ENCODE results near the gene ARHGAP26.

Gene ARHGAP26

DNA sequence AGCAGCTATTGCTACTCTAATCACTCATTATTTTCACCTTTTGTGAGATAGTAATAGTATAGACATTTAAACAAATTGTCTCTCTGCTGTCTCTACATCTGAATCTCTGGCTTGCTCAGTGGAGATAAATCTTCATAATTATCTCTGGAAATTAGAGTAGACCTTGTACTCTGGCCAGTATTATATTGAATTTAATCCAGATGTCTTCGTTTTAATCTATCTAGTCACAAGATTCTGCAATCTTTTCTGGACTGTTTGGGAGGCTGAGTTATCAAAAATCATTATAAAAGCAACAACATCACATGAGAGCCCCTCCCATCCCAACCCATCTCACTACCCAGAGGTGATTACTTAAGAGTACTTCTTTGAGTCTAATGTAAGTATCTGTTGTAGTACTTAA lies 19.0 kb downstream of the ARHGAP26 start:
- DNase-seq, result no peak

DNA sequence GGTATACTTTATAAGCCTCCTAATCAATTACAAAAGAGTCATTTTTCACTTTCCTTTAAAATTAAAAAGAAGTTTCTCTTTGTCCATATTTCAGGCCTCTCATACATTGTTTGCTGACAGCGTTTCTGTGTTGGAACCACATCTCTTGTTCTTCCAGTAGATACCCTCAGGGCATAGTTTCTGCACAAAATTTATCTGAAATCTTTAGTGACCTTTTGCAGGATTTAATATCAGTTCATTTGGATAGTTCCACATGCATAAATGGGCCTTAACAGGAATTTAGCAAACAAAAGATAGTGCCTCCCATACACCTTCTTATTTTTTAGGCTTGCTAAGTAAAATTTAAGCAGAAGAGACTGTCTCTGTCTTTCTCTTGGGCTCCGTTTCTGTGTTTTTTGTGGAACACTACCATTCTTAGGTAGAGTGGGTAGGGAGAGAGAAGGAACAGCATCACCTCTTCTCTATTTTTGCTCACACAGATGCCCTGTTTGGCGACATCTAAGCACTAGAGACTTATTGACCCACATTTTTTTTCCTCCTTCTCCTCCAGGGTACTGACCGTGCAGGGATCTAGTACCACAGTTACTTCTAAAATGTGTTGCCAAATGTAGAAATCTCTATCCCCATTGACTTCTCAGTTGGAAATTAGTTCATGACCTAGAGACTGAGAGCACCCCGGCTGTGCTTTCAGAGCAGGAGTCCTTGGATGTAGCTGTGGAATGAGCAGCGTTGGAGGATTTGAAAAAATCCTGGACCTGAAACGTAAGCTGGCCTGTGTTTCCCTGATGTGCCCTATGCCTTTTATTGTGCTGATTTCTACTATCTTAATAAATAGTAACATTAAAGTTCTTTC lies 22.1 kb downstream of the ARHGAP26 start:
- DNase-seq, result no peak

DNA sequence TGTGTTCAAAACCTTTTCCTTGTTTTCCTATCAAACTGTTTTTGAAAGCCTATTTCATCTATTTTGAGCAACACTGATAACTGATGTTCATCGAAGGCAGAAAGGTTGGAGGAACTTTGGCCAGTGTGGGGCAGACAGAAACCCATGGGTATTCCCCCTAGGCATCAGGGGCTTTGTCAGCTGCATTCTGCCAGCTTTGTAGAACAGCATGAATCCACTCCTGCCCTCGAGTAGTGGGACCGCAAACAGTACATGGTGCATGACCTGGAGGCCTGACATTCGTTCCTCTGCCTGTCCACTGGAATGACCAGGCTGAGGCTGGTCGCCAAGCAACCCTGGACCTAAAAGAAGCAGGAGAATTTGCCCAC lies 22.7 kb downstream of the ARHGAP26 start:
- no peak for DNase-seq

DNA sequence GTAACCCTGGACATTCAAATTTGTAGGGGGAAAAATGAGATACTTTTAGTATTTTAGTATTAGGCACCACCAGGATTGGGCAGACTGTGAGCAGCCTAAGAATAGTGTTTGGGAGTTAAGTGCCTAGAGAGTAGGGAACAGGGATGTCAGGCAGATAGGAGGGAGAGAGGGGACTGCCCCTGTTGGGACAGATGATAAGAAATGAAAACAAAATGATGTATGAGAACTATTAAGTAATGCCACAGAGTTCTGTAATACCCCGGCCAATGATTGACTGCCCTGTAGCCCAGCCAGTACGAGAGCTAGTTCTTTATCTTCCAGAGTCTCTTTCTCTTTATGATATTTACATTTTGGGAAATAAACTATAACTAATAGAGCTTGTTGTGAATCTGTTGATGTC lies 24.4 kb downstream of the ARHGAP26 start:
- DNase-seq, result no peak

DNA sequence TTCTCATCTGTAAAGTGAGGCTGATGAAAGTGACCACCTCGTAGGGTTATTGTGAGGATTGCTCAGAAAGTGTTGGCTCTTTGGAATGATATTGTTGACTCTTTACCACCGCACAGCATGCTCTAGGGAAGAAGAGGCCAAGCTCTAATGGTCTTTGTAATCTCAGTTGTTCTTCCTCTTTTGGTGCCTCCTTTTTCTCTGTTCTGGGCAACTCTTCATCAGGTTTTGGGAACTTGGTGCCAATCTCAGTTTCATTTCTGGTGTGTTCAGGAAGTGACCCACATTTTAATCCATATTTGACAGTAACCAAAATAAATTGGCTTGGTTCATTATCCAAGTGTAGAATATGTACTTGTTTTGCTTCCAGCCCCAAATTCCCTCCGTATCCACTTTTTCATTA lies 25.1 kb downstream of the ARHGAP26 start:
- no peak for DNase-seq

DNA sequence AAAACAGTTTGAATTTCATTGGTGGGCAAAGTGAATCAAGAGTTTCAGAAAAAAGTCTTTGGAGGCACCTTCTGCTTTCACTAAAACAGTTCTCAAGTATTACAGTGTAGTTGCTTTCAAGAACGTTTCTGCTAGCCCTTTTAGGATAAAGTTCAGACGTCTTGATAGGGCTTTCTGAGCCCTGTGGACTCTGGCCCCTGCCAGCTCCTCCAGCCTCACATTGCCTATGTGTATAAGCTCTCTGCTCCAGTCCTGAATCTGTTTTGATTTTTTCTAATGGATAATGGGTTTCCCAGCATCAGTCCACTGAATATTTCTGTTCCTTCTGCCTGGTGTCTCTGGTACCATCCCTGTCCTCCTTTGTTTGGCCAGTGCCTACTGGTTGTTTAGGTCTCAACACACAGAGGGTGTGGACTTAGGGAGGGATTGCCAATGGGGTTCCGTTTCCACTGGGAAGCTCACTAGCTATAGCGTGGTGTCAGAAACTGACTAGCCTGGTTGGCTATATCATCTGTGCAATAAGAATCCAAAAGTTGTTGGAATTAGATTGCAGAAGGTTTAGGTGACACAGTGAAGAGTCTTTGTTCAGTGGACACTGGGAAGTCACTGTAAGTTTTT lies 26.4 kb downstream of the ARHGAP26 start:
- no peak for DNase-seq

DNA sequence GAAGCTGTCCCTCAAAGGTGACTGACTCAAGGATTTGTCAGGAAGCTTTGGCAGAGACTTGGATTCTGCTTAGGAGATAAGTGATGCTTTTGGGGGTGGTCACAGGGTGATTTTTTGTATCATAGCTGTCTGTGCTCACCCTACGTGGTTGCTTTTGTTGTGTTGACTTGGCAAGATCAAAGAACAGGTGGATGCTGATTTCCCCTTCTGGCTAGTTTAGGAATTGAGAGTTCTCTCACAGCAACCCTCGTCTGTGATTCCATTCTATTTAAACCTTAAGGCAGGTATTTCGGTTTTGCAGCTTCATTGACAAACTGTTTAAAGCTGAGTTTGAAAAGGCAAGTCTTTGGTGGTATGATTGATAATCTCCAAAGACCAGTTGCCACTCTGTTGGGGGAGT lies 27.2 kb downstream of the ARHGAP26 start:
- peak in 1 of 6 experiments; percentile 8 for DNase-seq

DNA sequence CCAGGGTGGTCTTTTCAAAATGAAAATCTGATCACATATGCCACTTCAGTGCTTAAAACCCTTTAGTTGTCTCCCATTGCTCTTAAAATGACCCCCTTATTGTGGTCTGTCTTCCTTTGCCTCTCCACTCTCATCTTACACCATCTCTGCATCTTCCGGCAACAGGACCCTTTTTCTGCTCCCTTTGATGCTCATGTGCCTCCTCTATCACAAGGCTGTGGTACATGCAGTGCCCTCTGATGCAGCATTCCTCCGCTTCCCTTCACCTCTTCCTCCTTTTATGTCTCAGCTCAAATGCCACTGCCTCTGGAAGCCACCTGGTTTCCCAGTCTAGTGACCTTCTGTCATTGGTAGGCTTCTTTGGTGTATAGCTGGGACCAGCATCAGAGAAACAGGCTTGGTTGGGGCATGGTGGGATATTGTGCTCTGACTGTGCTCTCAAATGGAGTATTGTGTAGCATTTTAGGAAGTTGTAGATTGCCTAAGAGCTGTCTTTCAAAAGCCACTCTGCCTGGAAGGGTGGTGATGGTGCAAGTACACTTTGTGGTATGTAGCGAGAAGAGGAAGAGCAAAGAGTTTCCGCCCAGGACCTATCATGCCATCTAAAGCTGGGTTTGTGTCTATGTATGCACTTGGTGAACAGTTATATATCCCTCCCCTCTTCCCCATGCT lies 28.1 kb downstream of the ARHGAP26 start:
- peak in 4 of 6 experiments; percentile 6 to 51 (median 36) for DNase-seq

DNA sequence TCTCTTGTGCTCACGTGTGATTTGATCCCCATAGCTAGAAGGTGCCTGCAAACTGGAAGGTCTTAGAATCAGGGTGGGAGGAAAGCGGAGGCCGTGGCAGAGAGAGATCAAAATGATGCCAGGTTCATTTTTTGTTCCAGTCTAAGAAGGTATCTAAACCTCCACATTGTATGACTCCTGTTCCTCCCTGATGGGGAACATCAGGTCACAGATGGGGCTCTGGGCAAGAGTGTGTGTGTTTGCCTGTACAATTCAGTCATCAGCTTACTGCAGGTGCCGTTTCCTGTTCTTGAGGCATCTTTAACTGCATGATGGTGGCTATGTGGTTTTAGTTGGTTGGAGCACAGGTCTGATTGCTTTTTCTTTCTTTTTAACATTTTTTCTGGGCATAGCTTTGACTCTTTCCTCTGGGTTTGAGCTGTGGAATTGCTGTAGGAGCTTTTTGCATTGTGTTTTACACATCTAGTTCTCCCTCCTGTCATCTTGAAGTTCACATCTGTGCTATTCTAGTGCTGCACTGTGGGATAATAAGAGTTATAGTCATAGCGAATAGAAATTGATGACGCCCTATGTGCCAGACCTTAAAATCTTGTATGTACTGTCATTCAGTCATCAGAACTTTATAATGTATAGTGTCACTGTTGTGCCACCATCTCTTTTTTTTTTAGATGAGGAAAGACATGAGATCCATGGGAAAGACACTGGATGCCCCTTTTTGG lies 30.8 kb downstream of the ARHGAP26 start:
- DNase-seq, result peak in 3 of 6 experiments; percentile 56 to 71 (median 61)

DNA sequence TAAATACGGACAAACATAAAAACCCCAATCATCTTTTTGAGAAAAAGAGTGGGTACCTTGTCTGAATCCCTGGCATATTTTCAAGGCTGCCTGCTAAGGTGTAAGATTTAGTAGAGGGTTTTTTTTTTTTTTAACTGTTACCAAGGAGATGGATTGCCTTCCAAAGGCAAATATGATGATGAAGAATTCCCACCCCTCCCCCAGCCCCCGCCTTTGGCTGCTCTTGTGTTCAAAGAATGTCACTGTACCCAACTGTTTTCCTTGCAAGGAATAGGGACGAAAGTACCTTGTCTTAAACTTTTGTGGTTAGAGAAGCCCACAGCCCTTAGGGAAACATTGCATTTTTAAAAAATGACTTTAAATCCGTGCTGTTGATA lies 31.3 kb downstream of the ARHGAP26 start:
- no peak for DNase-seq

DNA sequence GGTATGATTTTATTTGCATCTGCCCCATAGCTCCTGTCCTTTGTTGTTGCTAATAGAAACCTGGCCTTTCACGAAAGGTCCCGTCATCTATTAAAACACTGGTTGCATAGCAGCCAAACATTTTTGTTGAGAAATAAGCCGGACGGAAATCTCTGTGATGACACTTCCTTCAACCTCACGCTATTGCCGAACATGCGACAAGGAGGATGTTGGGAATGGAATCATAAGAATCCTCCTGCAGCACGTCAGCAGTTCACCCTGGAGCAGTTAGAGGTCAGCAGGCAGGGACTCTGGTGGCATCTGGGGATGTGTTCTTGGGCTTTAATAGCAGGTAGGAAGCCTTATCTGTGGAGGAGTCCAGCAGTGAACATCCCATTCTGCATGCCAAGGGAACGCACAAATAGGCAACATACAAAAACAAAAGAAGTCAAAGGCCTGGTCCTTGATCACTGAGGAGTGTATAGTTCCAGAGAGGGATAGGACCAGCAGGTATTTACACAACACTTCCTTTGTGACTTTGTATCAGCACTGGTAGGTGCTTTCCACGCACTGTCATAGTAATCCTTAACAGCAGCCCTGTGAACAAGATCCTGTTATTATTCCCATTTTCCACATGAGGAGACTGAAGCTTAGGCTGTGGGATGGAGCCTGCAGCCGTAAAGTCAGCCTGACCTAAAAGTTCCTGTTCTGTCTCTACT lies 33.4 kb downstream of the ARHGAP26 start:
- DNase-seq, result no peak

DNA sequence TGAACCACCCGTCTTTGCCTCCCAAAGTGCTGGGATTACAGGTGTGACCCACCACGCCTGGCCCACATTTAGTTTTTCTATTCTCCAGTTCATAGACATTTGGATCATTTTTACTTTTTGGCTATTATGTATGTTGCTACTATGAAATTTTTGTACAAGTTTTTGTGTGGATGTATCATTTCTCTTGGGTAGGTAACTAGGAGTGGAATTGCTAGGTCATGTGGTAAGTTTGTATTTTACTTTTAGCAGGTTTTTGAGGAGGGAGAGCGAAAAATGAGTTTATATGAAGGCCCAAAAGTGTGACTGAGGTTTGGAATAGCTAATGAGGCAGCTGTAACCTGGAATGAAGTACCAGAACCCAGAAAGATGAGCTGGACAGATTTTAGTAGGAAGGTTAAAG lies 35.2 kb downstream of the ARHGAP26 start:
- DNase-seq, result no peak

DNA sequence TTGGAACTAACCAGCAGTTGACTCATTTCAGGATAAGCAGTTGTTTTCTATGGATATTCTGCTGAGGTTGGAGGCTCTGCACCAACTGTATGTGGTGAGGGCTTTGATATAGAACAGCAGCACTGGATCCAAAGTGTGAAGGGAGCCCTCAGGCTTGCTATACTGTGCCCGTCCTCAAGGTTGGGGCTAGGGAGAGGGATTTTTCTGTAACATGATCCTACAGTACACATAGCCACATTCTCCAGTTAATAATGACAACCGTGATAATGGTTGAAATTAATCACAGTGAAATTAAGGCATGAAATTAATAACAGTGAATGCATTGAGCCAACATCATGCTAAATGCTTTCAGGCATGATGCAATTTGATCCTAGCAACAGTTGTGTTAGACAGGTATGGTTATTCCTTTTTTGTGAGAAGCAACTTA lies 36.7 kb downstream of the ARHGAP26 start:
- DNase-seq, result no peak

DNA sequence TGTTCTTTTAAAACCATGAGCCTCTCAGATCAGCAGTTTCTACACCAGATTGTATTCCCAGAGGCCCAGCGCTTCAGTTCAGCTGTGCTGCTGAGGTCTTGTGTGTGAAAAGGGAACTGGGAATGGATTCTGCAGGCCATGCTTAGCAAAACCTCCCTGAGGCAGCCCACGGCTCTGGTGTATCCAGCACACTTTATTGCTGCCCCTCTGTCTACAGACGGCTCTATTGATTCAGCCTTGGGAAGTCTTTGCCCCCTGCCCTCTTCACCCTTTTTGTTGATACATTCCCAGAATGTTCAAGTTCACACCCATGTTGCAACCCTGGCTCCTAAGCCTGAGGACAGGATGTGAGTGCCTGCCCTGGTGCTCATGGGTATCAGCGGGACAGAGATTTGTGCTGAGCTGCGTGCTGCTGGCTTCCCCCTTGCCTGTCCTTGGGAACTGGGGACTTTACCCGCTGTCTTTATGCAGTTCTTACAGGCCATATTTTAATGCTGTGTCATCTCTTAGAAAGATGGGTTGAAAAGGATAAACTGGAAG lies 37.3 kb downstream of the ARHGAP26 start:
- no peak for DNase-seq

DNA sequence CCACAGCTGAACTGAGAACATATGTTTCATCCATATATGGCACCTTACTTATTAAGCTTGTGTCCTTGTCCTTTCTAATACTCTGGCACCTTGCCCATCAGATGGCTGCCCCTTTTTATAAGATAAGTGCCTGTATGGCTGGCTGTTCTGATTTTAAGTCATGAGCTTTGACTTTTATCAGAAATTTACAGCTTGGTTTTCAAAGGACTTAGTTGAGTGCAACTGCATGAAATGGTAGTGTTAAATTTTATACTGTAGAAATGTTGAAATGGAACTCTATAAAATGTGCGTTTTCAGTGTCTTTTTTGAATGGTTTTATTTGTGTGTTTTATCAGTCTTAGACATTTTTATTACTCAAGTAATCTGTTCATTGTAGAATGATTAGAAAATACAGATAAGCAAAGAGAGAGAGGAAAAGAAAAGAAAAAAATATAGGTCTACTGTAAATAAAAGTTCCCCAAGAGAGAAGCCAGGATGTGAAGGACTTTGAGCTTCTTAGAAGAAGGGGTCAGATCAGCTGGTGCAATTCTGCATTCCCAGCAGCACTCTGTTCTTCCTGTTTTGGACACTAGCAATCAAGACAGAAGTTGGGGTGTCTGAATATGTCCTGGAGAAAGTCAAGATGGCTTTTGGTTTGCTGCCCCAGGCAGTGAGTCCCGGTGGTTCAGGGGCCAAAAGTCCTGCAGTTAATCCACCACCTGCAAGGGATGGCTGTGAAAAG lies 38.9 kb downstream of the ARHGAP26 start:
- no peak for DNase-seq

DNA sequence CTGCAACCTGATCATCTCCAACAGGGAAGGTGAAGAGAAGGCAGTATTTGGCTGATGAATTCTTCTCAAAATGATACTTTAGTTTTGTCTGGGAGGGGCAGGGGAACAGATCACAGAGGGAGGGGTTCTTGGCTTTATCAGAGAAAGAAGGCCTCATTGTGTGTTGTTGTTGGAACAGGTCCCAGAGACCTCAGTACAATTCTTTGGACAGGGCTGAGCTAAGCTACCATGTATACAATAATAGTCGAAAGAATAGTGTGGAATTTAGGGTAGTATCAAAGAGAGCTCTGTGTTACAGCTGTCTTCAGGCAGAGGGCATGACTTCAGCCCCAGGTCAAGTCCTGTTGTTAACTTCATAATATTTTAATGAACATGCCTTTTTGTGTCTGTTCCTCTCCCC lies 39.9 kb downstream of the ARHGAP26 start:
- no peak for DNase-seq

DNA sequence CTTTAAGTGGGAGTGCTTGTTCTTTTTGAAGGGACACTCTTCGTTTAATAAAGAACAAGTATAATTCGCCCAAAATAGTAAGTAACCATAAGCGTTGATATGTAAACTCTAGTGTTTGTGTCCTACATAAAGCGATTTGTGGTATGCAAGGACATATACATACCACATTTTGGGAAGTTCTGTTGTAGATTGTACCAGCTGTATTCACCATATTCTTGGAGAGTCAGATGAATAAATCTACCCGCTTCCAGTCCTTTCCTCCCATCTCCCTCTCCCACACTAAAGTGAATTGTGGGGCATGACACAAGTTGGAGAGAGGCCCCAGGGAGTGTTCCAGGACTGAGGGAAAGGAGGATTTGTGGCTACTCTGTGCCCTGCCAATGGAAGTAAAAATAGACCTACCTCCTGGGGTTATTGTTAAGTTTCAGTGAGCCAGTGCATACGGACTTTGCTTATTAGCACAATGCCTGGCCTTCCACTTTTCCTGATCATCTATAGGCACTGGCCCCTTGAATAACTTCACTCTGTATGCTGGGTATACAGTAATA lies 40.6 kb downstream of the ARHGAP26 start:
- no peak for DNase-seq

DNA sequence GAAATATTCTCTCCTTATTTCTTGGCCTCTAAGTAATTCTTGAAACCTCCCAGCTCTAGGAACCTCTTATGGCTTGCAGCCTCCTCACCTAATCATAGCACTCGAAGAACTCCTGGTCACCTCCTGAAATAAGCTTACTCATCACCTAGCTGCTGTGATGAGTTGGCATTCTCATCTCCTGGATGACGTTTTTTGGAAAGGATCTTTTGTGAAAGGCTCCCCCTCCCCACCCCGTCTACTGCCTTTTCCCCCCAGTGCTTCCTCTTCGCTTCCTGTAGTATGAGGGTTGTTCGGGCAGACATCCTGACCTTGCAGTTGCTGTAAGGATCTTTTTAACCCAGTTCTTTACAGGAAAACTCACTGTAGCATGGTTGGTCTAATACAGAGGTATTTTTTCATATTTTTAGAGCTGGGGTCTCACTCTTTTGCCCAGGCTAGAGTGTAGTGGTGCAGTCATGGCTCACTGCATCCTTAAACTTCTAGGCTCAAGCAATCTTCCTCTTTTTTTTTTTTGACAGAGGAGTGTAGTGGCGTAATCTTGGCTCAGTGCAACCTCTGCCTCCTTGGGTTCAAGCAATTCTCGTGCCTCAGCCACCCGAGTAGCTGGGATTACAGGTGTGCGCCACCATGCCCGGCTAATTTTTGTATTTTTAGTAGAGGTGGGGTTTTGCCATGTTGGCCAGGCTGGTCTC lies 41.8 kb downstream of the ARHGAP26 start:
- no peak for DNase-seq

DNA sequence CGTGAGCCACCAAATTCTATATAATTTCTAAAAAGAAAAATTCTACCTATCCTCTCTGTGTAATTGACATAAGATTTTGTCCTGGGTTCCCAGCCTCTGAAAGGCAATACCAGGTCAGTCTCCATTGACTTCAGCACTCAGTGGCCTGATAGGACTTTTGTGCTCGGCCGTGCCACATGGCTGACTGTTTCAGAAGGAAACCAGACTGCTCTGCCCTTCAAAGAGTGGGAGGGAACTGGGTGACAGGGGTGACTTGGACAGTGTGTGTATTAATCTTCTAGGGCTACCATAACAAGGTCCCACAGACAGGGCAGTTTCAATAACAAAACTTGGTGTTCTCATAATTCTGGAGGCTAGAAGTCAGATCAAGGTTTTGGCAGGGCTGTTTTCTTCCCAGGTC lies 43.0 kb downstream of the ARHGAP26 start:
- DNase-seq, result no peak

DNA sequence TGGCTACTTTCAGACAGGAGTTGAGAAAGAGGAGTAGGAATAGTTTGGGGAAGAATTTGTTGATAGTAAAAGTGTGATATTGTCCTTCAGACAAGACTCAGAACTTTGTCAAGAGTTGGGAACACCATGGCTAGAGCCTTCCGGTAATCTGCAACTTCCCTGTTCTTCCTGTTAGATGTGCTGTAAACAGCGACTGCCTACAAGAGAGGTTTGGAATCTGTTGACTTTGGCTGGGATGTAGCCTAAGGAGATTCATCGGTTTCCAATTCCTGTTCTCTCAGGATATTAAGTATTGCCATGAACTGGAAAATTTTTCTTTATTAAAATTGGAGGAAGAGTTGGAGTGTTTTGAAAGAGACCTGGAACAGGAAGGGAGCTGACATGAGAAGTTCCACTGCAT lies 43.9 kb downstream of the ARHGAP26 start:
- DNase-seq, result no peak

DNA sequence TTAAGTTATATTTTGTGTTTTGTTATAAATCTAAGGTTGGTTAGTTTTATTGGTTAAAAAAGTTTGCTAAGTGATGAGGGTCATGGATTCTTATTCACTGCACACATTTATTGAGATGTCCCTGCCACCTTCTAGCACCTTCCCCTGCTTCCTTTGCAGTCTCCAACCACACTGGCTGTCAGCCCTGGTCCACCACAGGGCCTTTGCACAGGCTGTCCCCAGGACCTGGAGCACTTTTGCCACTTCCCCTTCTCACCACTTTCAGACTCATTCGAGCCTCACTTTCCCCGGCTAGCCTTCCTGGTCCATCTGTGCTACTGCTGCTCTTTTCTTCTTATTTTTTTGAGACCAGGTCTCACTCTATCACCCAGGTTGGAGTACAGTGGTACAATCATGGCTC lies 45.3 kb downstream of the ARHGAP26 start:
- DNase-seq, result no peak

Measured in stimulated activated naive CD4-positive, alpha-beta T cell (primary cell).